ENCODE data around the gene IGFL1.
"Not testable (repeated sequence)": the region's sequence is repeated elsewhere in the genome, so short reads cannot be mapped to it uniquely, and the experiment has no call there.

The IGFL1 gene

GRCh38 chr19:46202872-46203860, 26.4 kb upstream of the IGFL1 start:
- peak; percentile 9 for DNase-seq

GRCh38 chr19:46204008-46204407, 25.5 kb upstream of the IGFL1 start:
- no peak for DNase-seq

GRCh38 chr19:46205183-46205984, 24.2 kb upstream of the IGFL1 start:
- no peak for DNase-seq

GRCh38 chr19:46206176-46206575, 23.4 kb upstream of the IGFL1 start:
- DNase-seq, result no peak

- DNase-seq, result no peak
Measured at GRCh38 chr19:46206682-46207081, 22.9 kb upstream of the IGFL1 start.

GRCh38 chr19:46207858-46208257, 21.7 kb upstream of the IGFL1 start:
- DNase-seq, result not testable (repeated sequence)

GRCh38 chr19:46209051-46209450, 20.5 kb upstream of the IGFL1 start:
- no peak for DNase-seq

- DNase-seq, result no peak
Measured at GRCh38 chr19:46209472-46209871, 20.1 kb upstream of the IGFL1 start.

GRCh38 chr19:46210669-46211068, 18.9 kb upstream of the IGFL1 start:
- DNase-seq, result no peak

- DNase-seq, result no peak
Measured at GRCh38 chr19:46211201-46211881, 18.2 kb upstream of the IGFL1 start.

- DNase-seq, result not testable (repeated sequence)
Measured at GRCh38 chr19:46212592-46212991, 16.9 kb upstream of the IGFL1 start.

- no peak for DNase-seq
Measured at GRCh38 chr19:46213156-46213555, 16.4 kb upstream of the IGFL1 start.

GRCh38 chr19:46213806-46214205, 15.7 kb upstream of the IGFL1 start:
- DNase-seq, result no peak

- no peak for DNase-seq
Measured at GRCh38 chr19:46216612-46217011, 12.9 kb upstream of the IGFL1 start.

- no peak for DNase-seq
Measured at GRCh38 chr19:46217476-46217875, 12.1 kb upstream of the IGFL1 start.

GRCh38 chr19:46218160-46218559, 11.4 kb upstream of the IGFL1 start:
- peak; percentile 67 for DNase-seq

- DNase-seq, result no peak
Measured at GRCh38 chr19:46220038-46220615, 9.4 kb upstream of the IGFL1 start.

- DNase-seq, result no peak
Measured at GRCh38 chr19:46221152-46221551, 8.4 kb upstream of the IGFL1 start.

- DNase-seq, result no peak
Measured at GRCh38 chr19:46221981-46222610, 7.4 kb upstream of the IGFL1 start.

- not testable (repeated sequence) for DNase-seq
Measured at GRCh38 chr19:46223787-46224186, 5.8 kb upstream of the IGFL1 start.

GRCh38 chr19:46224773-46225172, 4.8 kb upstream of the IGFL1 start:
- no peak for DNase-seq

- no peak for DNase-seq
Measured at GRCh38 chr19:46225558-46226004, 4.0 kb upstream of the IGFL1 start.

Data from activated effector memory CD4-positive, alpha-beta T cell treated with anti-CD3 and anti-CD28 coated beads, Interleukin-2, amount 50 U/mL, for 16 hours (primary cell).